T-cell (primary cell): Measurements from ENCODE around the gene PLPPR4. TPM values are rescaled to one million over a fixed set of nuclear protein-coding genes. Genes with fewer than 3 reads are reported as not detected.
"Not testable (repeated sequence)": the region's sequence is repeated elsewhere in the genome, so short reads cannot be mapped to it uniquely, and the experiment has no call there.

Experiments
- ATAC-seq, 4 experiments: fragments of 200-7000 bp in 3 of 4; fragments of 150-1000 bp in 1 of 4; cut with Tn5 transposase; replicated peaks in 1 of 4; 1 replicate in 3 of 4; 2 replicates in 1 of 4; pipeline ENCODE4 v1.10.0; 2021; ENCODE audit warnings: moderate library complexity in 3 of 4, mild to moderate bottlenecking in 2 of 4, moderate number of reproducible peaks in 1 of 4
- CTCF ChIA-PET, 2 donors: fragments of 300-600 bp; sonication (Branson Sonifier 250); formaldehyde crosslinking; loops; one replicate each; lab custom pipeline; 2022; ENCODE audit warnings: antibody characterized with exemption in 2 of 2; lab: Charles Lee
- POLR2A ChIA-PET, 2 donors: fragments of 300-600 bp; sonication (Branson Sonifier 250); formaldehyde crosslinking; loops; one replicate each; lab custom pipeline; 2022; ENCODE audit warnings: antibody characterized with exemption in 2 of 2; lab: Charles Lee
- DNase-seq, 35 experiments: peaks; one replicate each; pipeline versions ENCODE4 v3.0.0 to v3.0.0-alpha.2; 2013 to 2023
- H3K27ac ChIP-seq: one replicate; pipeline ENCODE4 v1.5.1; 2013; ENCODE audit warnings: low read length
- H3K27me3 ChIP-seq, 2 experiments: replicated peaks in 1 of 2; 1 replicate in 1 of 2; 2 replicates in 1 of 2; pipeline versions ENCODE4 v1.6.1 to v1.7.0; 2013; ENCODE audit warnings: low read length in 1 of 2, mixed read lengths in 1 of 2; ENCODE audit not compliant: control insufficient read depth in 2 of 2, insufficient read depth in 2 of 2; ENCODE audit errors: extremely low read depth in 1 of 2
- H3K36me3 ChIP-seq, 2 donors: 1 replicate in 1 of 2; 2 replicates in 1 of 2; pipeline versions ENCODE4 v1.6.1 to v1.7.0; 2013; ENCODE audit warnings: low read length in 1 of 2; ENCODE audit not compliant: control insufficient read depth in 2 of 2, insufficient read depth in 1 of 2; ENCODE audit errors: extremely low read depth in 1 of 2
- H3K4me1 ChIP-seq, 2 experiments: 1 replicate in 1 of 2; 2 replicates in 1 of 2; pipeline versions ENCODE4 v1.6.1 to v1.7.0; 2013; ENCODE audit warnings: low read length in 2 of 2, mixed read lengths in 1 of 2; ENCODE audit not compliant: insufficient read depth in 2 of 2, control insufficient read depth in 1 of 2; ENCODE audit errors: extremely low read depth in 1 of 2
- H3K4me3 ChIP-seq, 2 donors: 1 replicate in 1 of 2; 2 replicates in 1 of 2; pipeline versions ENCODE4 v1.5.1 to v1.7.0; 2013; ENCODE audit warnings: mild to moderate bottlenecking in 2 of 2, low read length in 1 of 2, moderate library complexity in 1 of 2; ENCODE audit not compliant: control insufficient read depth in 1 of 2; ENCODE audit errors: extremely low read depth in 1 of 2
- H3K9me3 ChIP-seq: 2 replicates; pipeline ENCODE4 v1.7.0; 2013
- H3K27ac Mint-ChIP-seq, 2 donors: one replicate each; pipeline ENCODE4 v1.8.0; 2020 to 2021; ENCODE audit warnings: mild to moderate bottlenecking in 2 of 2, mixed read lengths in 2 of 2
- H3K27me3 Mint-ChIP-seq, 2 donors: one replicate each; pipeline ENCODE4 v1.8.0; 2021 to 2022; ENCODE audit warnings: mixed read lengths in 2 of 2
- H3K36me3 Mint-ChIP-seq: one replicate; pipeline ENCODE4 v1.8.0; 2021; ENCODE audit warnings: mixed read lengths
- H3K4me1 Mint-ChIP-seq, 3 donors: one replicate each; pipeline ENCODE4 v1.8.0; 2020 to 2022; ENCODE audit warnings: mixed read lengths in 3 of 3, mild to moderate bottlenecking in 1 of 3
- H3K4me3 Mint-ChIP-seq, 3 donors: one replicate each; pipeline ENCODE4 v1.8.0; 2020 to 2022; ENCODE audit warnings: mild to moderate bottlenecking in 3 of 3, mixed read lengths in 3 of 3, moderate library complexity in 3 of 3
- H3K9me3 Mint-ChIP-seq, 3 donors: one replicate each; pipeline ENCODE4 v1.8.0; 2020 to 2022; ENCODE audit warnings: mixed read lengths in 3 of 3
- WGBS: methylation state at CpG from one replicate; pipeline ENCODE4 v1.1.5; 2013; ENCODE audit warnings: missing lambda C conversion rate; ENCODE audit not compliant: insufficient coverage; 5-methylcytosine and 5-hydroxymethylcytosine counted together
- total RNA-seq, 35 experiments: library from RNA in 6 of 35; stranded (reverse) in 6 of 35; fragments of 120-200 nt in 1 of 35; gene quantifications; one replicate each; pipeline versions ENCODE4 v1.2.1 to v1.2.4 and lab custom pipeline; 2013 to 2026

PLPPR4 gene
- total RNA-seq, 5 donors from 2014 or later (not counting 1 experiment from before 2014, with no cell fraction given): not detected

DNA sequence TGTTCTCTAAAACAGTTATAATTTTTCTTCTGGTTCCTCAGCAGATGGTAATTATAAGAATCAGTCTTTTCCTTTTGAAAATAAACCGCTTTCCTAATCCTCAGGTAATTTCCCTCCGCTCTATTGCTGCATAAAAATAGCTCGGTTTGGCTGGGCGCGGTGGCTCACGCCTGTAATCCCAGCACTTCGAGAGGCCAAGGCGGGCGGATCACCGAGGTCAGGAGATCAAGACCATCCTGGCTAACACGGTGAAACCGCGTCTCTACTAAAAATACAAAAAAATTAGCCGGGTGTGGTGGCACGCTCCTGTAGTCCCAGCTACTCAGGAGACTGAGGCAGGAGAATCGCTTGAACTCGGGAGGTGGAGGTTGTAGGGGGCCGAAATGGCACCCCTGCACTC is 19.2 kb downstream of the PLPPR4 start:
- CTCF ChIA-PET, H3K36me3 Mint-ChIP-seq, H3K27me3 Mint-ChIP-seq, H3K9me3 ChIP-seq, H3K4me1 ChIP-seq, H3K4me3 ChIP-seq, DNase-seq, H3K27ac ChIP-seq, POLR2A ChIA-PET, H3K4me1 Mint-ChIP-seq, ATAC-seq, H3K27me3 ChIP-seq, H3K27ac Mint-ChIP-seq, H3K9me3 Mint-ChIP-seq, H3K36me3 ChIP-seq, H3K4me3 Mint-ChIP-seq: not testable (repeated sequence)
- 94% methylated on average over 10 of the region's 18 CpGs for WGBS

DNA sequence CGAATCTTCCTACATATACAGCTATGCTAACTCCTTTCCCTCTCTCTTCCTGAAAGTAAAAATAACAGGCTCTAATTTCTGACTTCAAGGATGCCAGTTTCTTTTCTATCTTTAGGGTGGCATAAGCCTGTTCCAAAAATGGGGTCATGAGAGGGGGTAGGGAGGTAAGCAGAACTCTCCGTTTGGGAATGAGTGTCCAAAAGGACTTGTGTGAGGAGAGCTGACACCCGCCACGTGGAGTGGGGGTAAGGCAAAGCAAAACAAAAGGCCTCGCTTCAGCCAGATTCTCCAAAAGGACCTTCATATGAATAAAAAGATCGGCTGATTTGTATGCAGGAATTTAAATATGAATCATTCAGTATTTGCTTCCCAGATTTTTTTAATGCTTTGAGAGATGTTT is 28.6 kb downstream of the PLPPR4 start:
- Histone ChIP-seq H3K36me3 (no peaks in the 10 kb centered on the region), H3K27ac (no peak overlapping the region), H3K4me1 (no peaks in the 10 kb centered on the region), H3K9me3 (no peaks in the 10 kb centered on the region), H3K27me3 (no peaks in the 10 kb centered on the region), H3K4me3 (no peak overlapping the region)
- no peaks in the 10 kb centered on the region for H3K27me3 Mint-ChIP-seq
- POLR2A ChIA-PET: no interaction called here
- WGBS: 68% methylated on average over 5 of the region's 6 CpGs
- H3K36me3 Mint-ChIP-seq: no peaks in the 10 kb centered on the region
- no peak for DNase-seq
- no peak overlapping the region for H3K27ac Mint-ChIP-seq
- CTCF ChIA-PET: no interaction called here
- no peak overlapping the region for H3K4me3 Mint-ChIP-seq
- ATAC-seq: no peak
- H3K9me3 Mint-ChIP-seq: no peaks in the 10 kb centered on the region
- no peaks in the 10 kb centered on the region for H3K4me1 Mint-ChIP-seq

- H3K9me3 Mint-ChIP-seq: peaks cover 0 to 2% (median under 1%) of the 10 kb centered on the region in 3 donors
- DNase-seq: no peak
- Histone ChIP-seq H3K27ac (no peak overlapping the region), H3K27me3 (no peaks in the 10 kb centered on the region), H3K4me1 (no peaks in the 10 kb centered on the region), H3K36me3 (no peaks in the 10 kb centered on the region), H3K9me3 (no peaks in the 10 kb centered on the region), H3K4me3 (no peak overlapping the region)
- no peaks in the 10 kb centered on the region for H3K4me1 Mint-ChIP-seq
- H3K36me3 Mint-ChIP-seq: no peaks in the 10 kb centered on the region
- ATAC-seq: no peak
- H3K27me3 Mint-ChIP-seq: no peaks in the 10 kb centered on the region
- WGBS: 86% methylated on average over 1 of the region's 2 CpGs
- no peak overlapping the region for H3K27ac Mint-ChIP-seq
- no peak overlapping the region for H3K4me3 Mint-ChIP-seq
- ChIA-PET CTCF (no interaction called here), POLR2A (no interaction called here)
Observed at GRCh38 chr1:99297923-99298322, 33.6 kb downstream of the PLPPR4 start.

GRCh38 chr1:99304725-99305282 is 40.5 kb downstream of the PLPPR4 start:
- DNase-seq: no peak
- no peaks in the 10 kb centered on the region for H3K9me3 ChIP-seq
- H3K27me3 ChIP-seq: no peaks in the 10 kb centered on the region
- Mint-ChIP-seq H3K4me1 (no peaks in the 10 kb centered on the region), H3K4me3 (no peak overlapping the region), H3K27ac (no peak overlapping the region), H3K36me3 (no peaks in the 10 kb centered on the region), H3K27me3 (peaks cover 0 to 3% of the 10 kb centered on the region in 2 donors), H3K9me3 (peaks cover 0 to 7% (median 5%) of the 10 kb centered on the region in 3 donors)
- H3K4me3 ChIP-seq: no peak overlapping the region
- no peak for ATAC-seq
- H3K4me1 ChIP-seq: no peaks in the 10 kb centered on the region
- CTCF ChIA-PET: no interaction called here
- POLR2A ChIA-PET: no interaction called here
- H3K27ac ChIP-seq: no peak overlapping the region
- H3K36me3 ChIP-seq: no peaks in the 10 kb centered on the region
- WGBS: no CpG with 5 or more reads among the region's 5 CpGs

GRCh38 chr1:99305626-99306025 is 41.3 kb downstream of the PLPPR4 start:
- H3K9me3 ChIP-seq: no peaks in the 10 kb centered on the region
- Mint-ChIP-seq H3K9me3 (peaks cover 0 to 7% (median 5%) of the 10 kb centered on the region in 3 donors), H3K36me3 (no peaks in the 10 kb centered on the region), H3K4me3 (no peak overlapping the region), H3K4me1 (no peaks in the 10 kb centered on the region), H3K27ac (no peak overlapping the region), H3K27me3 (peaks cover 0 to 3% of the 10 kb centered on the region in 2 donors)
- ChIA-PET CTCF (no interaction called here), POLR2A (no interaction called here)
- no peaks in the 10 kb centered on the region for H3K36me3 ChIP-seq
- no peaks in the 10 kb centered on the region for H3K4me1 ChIP-seq
- no peak for DNase-seq
- ATAC-seq: no peak
- no peak overlapping the region for H3K4me3 ChIP-seq
- WGBS: 73% methylated on average over 2 of the region's 7 CpGs
- H3K27ac ChIP-seq: no peak overlapping the region
- H3K27me3 ChIP-seq: no peaks in the 10 kb centered on the region

GRCh38 chr1:99306056-99306455 is 41.8 kb downstream of the PLPPR4 start:
- CTCF ChIA-PET: no interaction called here
- H3K4me3 ChIP-seq: no peak overlapping the region
- no peaks in the 10 kb centered on the region for H3K4me1 Mint-ChIP-seq
- ATAC-seq: no peak
- no peak overlapping the region for H3K27ac ChIP-seq
- H3K4me3 Mint-ChIP-seq: no peak overlapping the region
- H3K36me3 ChIP-seq: no peaks in the 10 kb centered on the region
- no peak for DNase-seq
- H3K4me1 ChIP-seq: no peaks in the 10 kb centered on the region
- POLR2A ChIA-PET: no interaction called here
- H3K27me3 Mint-ChIP-seq: peaks cover 0 to 3% of the 10 kb centered on the region in 2 donors
- WGBS: 82% methylated on average over 6 of the region's 7 CpGs
- H3K27me3 ChIP-seq: no peaks in the 10 kb centered on the region
- peaks cover 0 to 7% (median 5%) of the 10 kb centered on the region in 3 donors for H3K9me3 Mint-ChIP-seq
- no peak overlapping the region for H3K27ac Mint-ChIP-seq
- H3K36me3 Mint-ChIP-seq: no peaks in the 10 kb centered on the region
- no peaks in the 10 kb centered on the region for H3K9me3 ChIP-seq

DNA sequence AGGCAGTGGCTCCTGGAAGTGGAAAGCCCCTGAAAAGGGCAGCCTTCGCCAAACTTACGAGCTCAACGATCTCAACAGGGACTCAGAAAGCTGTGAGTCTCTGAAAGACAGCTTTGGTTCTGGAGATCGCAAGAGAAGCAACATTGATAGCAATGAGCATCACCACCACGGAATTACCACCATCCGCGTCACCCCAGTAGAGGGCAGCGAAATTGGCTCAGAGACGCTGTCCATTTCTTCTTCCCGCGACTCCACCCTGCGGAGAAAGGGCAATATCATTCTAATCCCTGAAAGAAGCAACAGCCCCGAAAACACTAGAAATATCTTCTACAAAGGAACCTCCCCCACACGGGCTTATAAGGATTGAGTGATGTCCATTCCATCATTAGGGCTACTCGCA is 42.4 kb downstream of the PLPPR4 start:
- Mint-ChIP-seq H3K4me3 (no peak overlapping the region), H3K9me3 (peaks cover 0 to 7% (median 5%) of the 10 kb centered on the region in 3 donors), H3K36me3 (no peaks in the 10 kb centered on the region), H3K27ac (no peak overlapping the region), H3K27me3 (peaks cover 0 to 3% of the 10 kb centered on the region in 2 donors), H3K4me1 (no peaks in the 10 kb centered on the region)
- H3K9me3 ChIP-seq: no peaks in the 10 kb centered on the region
- POLR2A ChIA-PET: no interaction called here
- no peaks in the 10 kb centered on the region for H3K36me3 ChIP-seq
- no peak overlapping the region for H3K27ac ChIP-seq
- WGBS: 92% methylated on average over 14 of the region's 15 CpGs
- ATAC-seq: no peak
- no peak overlapping the region for H3K4me3 ChIP-seq
- H3K4me1 ChIP-seq: no peaks in the 10 kb centered on the region
- DNase-seq: no peak
- no peaks in the 10 kb centered on the region for H3K27me3 ChIP-seq
- CTCF ChIA-PET: no interaction called here
